Metanephros (tissue), 1 donor: ENCODE data around the gene FAP. TPM values are rescaled to one million over a fixed set of nuclear protein-coding genes. Genes with fewer than 3 reads are reported as not detected.

Source experiments
- total RNA-seq: library from RNA; depleted of rRNA; stranded (reverse); fragments of >200 nt; gene quantifications from one replicate; pipeline ENCODE4 v1.2.3, GENCODE V29; 2014

The FAP gene, protein sequence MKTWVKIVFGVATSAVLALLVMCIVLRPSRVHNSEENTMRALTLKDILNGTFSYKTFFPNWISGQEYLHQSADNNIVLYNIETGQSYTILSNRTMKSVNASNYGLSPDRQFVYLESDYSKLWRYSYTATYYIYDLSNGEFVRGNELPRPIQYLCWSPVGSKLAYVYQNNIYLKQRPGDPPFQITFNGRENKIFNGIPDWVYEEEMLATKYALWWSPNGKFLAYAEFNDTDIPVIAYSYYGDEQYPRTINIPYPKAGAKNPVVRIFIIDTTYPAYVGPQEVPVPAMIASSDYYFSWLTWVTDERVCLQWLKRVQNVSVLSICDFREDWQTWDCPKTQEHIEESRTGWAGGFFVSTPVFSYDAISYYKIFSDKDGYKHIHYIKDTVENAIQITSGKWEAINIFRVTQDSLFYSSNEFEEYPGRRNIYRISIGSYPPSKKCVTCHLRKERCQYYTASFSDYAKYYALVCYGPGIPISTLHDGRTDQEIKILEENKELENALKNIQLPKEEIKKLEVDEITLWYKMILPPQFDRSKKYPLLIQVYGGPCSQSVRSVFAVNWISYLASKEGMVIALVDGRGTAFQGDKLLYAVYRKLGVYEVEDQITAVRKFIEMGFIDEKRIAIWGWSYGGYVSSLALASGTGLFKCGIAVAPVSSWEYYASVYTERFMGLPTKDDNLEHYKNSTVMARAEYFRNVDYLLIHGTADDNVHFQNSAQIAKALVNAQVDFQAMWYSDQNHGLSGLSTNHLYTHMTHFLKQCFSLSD
- total RNA-seq = 17.2 TPM

DNA sequence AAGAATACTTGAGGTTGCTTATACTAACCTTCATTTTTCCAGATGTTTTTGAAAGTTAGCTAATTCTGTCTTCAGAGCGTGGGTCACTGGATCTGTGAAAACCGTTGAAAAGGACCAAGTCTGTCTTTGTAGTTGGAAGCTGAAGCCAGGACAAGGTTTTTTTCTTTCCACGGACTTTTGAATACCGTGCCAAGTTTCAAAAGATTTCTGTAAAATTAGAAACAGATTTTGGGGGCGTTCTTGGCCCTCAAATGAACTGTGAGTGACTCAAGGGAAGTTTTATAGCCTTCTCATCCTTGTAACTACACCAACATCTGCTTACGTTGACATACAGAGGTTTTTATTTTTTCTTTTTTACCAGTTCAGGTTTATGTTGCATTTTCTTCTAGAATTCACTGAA lies at the start of gene FAP:
Gene FAP (minus strand): TSS at position 152 of the 400 bp plus-strand sequence. CDS start 118 bp downstream, at position 34.

DNA sequence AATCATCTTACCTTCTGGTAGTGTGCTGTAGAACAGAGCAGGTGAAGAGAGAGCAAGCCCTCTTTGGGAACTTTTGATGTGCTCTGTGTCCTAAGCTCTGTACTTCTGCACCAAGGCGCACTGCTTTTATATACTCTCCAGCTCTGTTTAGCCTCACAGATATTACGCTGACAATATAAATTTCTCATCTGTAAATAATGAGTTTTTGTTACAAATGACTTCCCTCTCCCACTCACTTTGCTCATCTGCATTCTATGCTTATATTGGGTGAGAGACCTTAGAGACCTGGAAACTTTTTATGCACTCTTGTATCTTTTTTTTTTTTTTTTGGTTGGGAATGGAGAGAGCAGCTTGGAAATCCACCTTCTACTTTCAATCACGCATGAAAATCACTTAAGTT lies 91.1 kb downstream of the FAP start, which contains the start of gene GCG:
Gene GCG (minus strand): TSS at position 101 of the 400 bp plus-strand sequence. CDS start 3,069 bp downstream, outside the sequence.

Other genes starting within 250 kb of the FAP start
- gene DPP4, start 169.2 kb downstream of the FAP start, total RNA-seq = 85.9 TPM
- gene GCG, start 91.2 kb downstream of the FAP start, total RNA-seq = not detected
- gene IFIH1, start 75.2 kb upstream of the FAP start, total RNA-seq = 7.6 TPM
- gene GCA, start 100.7 kb upstream of the FAP start, total RNA-seq = 40.6 TPM